ENCODE measurements around the gene PADI6. TPM values are rescaled to one million over a fixed set of nuclear protein-coding genes. Genes with fewer than 3 reads are reported as not detected.

The PADI6 gene
- total and polyA plus RNA-seq, 5 experiments from 2014 or later, result not detected

DNA sequence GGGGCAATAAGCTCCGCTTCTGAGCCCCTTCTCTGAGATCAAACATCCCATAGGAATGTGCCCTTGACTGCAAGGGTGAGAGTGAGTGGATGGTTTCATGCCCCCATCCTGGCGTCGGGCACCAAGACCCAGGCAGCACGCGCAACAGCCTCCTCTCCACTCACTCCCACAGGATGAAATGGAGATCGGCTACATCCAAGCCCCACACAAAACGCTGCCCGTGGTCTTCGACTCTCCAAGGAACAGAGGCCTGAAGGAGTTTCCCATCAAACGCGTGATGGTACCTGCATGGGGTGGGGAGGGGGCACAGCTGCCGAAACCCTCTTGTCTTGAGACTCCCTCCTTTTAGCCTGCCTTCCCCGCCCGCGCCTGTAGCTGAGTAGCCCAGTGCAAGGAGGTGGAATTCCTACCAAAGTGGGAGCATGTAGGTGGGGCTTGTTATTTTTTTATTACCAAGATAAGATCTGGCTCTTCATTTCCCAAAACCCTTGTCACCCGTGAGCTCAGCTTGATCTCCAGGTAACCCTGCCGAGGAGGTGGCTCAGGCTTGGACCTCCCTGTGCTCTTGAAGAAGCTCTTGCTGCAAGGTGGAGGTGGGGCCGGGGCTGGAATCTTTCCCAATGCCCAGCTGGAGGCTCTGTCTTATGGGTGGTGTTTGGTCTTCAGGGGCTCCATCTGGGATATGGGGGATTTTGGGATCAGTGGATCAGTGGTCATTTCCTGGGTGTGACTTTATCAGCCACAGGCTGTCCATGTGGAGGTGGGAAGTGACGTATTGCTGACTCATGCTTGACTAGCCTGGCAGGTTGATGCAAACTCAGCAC is 24.0 kb upstream of the PADI6 start:
- Mint-ChIP-seq H3K27me3 (peaks cover 0 to 4% (median 0%) of the 10 kb centered on the region in 5 donors), H3K4me3 (no peak overlapping the region), H3K4me1 (peaks cover 9 to 33% (median 15%) of the 10 kb centered on the region in 4 donors), H3K9me3 (peaks cover 0 to 8% (median 3%) of the 10 kb centered on the region in 9 donors), H3K27ac (peak overlapping the region in 2 of 10 donors; percentile 15 to 49), H3K36me3 (peaks cover 0 to 8% (median 4%) of the 10 kb centered on the region in 3 donors)
- POLR2A ChIA-PET, result interaction anchor here (1.5 kb wide), 1 partner anchor 9 kb away, joined by 4 read pairs; no protein-coding TSS in a partner anchor
- DNase-seq, result no peak
- ATAC-seq, result no peak

DNA sequence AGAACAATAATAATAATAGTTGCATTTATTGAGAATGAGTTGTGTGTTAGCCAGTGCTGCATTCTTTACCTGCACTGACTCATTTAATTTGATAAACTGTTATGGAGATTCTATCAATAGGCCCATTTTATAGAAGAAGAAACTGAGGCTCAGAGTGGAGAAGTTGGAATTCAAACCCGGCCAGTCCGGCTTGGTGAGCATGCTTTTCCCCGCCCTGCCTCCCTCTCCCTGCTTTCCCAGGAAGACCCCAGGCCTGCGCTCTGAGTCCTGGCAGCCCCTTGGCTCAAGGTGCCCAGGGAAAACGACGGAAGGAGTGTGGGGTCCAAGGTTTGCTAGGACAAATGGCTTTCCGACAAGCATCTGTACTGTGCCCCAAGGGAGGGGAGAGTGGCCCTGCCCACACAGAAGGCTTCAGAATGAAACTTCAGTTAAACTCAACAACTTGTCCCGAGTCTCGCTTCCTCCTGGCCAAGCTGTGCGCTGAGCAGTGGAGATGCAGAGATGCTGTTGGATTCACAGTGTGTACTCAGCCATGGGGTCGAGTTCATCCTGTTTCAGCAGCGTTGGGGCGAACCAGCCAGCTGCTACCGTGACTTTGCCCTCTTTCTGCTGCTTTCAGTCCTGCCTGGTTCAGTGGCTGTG is 23.3 kb upstream of the PADI6 start:
- DNase-seq, result no peak

DNA sequence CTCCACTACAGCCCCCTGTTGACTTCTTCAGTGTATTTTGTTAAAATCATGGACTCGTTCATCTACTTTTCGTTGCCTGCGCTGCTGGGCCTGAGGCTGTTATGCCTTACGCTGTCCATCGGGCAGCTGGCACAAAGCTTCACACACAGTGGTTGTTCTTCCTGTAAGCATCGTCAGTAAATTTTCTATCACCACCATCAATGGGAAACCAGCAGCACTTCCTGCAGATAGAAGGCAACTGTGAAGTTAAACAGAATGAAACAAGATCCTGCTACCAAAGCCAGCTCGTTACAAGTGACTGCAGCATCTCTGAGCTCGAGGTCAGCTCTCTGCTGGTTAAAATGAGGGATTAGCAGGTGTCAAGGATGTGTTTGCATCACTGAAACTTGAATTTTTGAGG is 21.9 kb upstream of the PADI6 start:
- peak overlapping the region in 8 of 10 donors; percentile 26 to 66 (median 44) for H3K4me3 Mint-ChIP-seq
- H3K4me1 Mint-ChIP-seq, result peaks cover 15 to 39% (median 20%) of the 10 kb centered on the region in 4 donors
- no peaks in the 10 kb centered on the region for H3K36me3 Mint-ChIP-seq
- ATAC-seq (no peak), DNase-seq (peak in 1 of 10 donors; percentile 7)
- POLR2A ChIA-PET, result interaction anchor here (0.6 kb wide), 1 partner anchor 19 kb away, joined by 3 read pairs; no protein-coding TSS in a partner anchor
- peak overlapping the region in 8 of 10 donors; percentile 81 to 97 (median 92) for H3K27ac Mint-ChIP-seq
- H3K27me3 Mint-ChIP-seq, result peaks cover 0 to 4% (median 0%) of the 10 kb centered on the region in 5 donors
- H3K9me3 Mint-ChIP-seq, result peaks cover 0 to 1% (median 0%) of the 10 kb centered on the region in 9 donors

More for the DNA sequence above, 23.3 kb upstream of the PADI6 start:
- Mint-ChIP-seq H3K9me3 (peaks cover 0 to 6% (median 3%) of the 10 kb centered on the region in 9 donors), H3K36me3 (peaks cover 0 to 5% (median 4%) of the 10 kb centered on the region in 3 donors), H3K4me1 (peaks cover 9 to 33% (median 15%) of the 10 kb centered on the region in 4 donors), H3K27ac (peak overlapping the region in 4 of 10 donors; percentile 15 to 50 (median 45)), H3K4me3 (no peak overlapping the region), H3K27me3 (peaks cover 0 to 4% (median 0%) of the 10 kb centered on the region in 5 donors)
- POLR2A ChIA-PET, result interaction anchor here (1.5 kb wide), 1 partner anchor 8 kb away, joined by 4 read pairs; no protein-coding TSS in a partner anchor
- ATAC-seq, result no peak

DNA sequence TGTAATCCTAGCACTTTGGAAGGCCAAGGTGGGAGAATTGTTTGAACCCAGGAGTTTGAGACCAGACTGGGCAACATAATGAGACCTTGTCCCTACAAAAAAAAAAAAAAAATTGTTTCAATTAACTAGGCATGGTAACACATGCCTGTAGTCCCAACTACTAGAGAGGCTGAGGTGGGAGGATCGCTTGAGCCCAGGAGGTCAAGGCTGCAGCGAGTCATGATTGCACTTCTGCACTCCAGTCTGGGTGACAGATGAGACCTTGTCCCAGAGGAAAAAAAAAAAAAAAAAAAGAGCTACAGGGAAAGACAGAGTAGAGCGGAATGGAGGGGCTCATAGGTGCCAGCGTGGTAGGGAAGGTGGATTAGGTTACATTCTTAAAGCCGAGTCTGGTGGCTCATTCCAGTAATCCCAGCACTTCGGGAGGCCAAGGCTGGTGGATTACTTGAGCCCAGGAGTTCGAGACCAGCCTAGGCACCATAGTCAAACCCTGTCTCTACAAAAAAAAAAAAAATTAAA is 21.0 kb upstream of the PADI6 start:
- POLR2A ChIA-PET, result interaction anchor here (0.6 kb wide), 1 partner anchor 720 kb away, joined by 3 read pairs; no protein-coding TSS in a partner anchor
- no peak for DNase-seq
- no peaks in the 10 kb centered on the region for H3K9me3 Mint-ChIP-seq
- H3K27me3 Mint-ChIP-seq, result peaks cover 0 to 4% (median 0%) of the 10 kb centered on the region in 5 donors
- no peak overlapping the region for H3K4me3 Mint-ChIP-seq
- peak overlapping the region in 1 of 10 donors; percentile 89 for H3K27ac Mint-ChIP-seq
- no peak for ATAC-seq
- no peaks in the 10 kb centered on the region for H3K36me3 Mint-ChIP-seq
- H3K4me1 Mint-ChIP-seq, result peaks cover 23 to 48% (median 25%) of the 10 kb centered on the region in 4 donors

DNA sequence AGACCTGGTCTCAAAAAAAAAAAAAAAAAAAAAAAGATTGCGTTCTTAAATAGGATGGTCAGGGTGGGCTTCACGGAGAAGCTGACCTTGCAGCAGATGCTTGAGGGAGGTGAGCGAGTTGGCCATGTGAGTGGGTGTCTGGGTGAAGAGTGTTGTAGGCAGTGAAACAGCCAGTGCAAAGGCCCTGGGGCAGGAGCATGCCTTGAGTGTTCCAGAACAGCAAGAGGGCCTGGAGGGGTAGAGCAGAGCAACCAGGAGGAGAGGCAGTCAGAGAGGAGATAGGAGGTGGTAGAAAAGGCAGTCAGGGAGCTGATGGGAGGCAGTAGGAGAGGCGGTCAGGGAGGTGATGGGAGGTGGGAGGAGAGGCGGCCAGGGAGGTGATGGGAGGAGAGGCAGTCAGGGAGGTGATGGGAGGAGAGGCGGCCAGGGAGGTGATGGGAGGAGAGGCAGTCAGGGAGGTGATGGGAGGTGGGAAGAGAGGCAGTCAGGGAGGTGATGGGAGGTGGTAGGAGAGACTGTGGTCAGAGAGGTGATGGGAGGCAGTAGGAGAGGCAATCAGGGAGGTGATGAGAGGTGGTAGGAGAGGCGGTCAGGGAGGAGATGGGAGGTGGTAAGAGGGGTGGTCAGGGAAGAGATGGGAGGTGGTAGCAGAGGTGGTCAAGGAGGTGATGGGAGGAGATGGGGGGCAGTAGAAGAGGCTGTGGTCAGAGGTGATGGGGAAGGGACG is 20.2 kb upstream of the PADI6 start:
- DNase-seq, result no peak
- ATAC-seq, result no peak
- Mint-ChIP-seq H3K4me3 (peak overlapping the region in 1 of 10 donors; percentile 38), H3K27ac (peak overlapping the region in 5 of 10 donors; percentile 12 to 89 (median 65)), H3K36me3 (peaks cover 0 to 3% (median 0%) of the 10 kb centered on the region in 3 donors), H3K9me3 (no peaks in the 10 kb centered on the region), H3K4me1 (peaks cover 31 to 55% (median 33%) of the 10 kb centered on the region in 4 donors), H3K27me3 (peaks cover 0 to 2% (median 0%) of the 10 kb centered on the region in 5 donors)
- POLR2A ChIA-PET, result interaction anchor here (0.6 kb wide), 1 partner anchor 721 kb away, joined by 3 read pairs; no protein-coding TSS in a partner anchor

DNA sequence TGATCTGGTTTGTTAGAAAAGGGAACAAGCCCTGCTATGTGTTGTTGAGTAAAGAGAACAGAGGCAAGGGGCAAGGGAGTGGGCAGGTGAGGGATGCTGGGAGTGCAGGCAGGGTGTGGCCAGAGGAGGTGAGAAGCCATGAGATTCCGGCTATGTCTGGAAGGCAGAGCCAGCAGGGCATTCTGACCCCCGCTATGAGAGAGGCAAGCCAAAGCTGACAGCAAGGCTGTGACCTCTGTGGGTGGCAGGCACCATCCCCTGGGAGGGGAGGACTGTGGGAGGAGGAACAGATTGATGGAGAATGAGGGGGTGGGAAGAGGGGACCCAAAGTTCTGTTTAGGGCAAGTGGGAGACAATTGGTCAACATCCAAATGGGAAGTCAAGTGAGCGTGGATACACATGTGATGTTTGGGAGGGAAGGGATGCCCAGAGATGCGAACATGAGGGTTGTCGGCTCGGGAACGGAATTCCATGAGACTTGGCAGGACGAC is 19.5 kb upstream of the PADI6 start:
- DNase-seq (no peak), ATAC-seq (no peak)
- Mint-ChIP-seq H3K4me3 (peak overlapping the region in 1 of 10 donors; percentile 65), H3K27me3 (no peaks in the 10 kb centered on the region), H3K27ac (peak overlapping the region in 7 of 10 donors; percentile 12 to 90 (median 55)), H3K4me1 (peaks cover 32 to 61% (median 37%) of the 10 kb centered on the region in 4 donors), H3K9me3 (no peaks in the 10 kb centered on the region), H3K36me3 (peaks cover 0 to 6% (median 0%) of the 10 kb centered on the region in 3 donors)
- POLR2A ChIA-PET, result no interaction called here

DNA sequence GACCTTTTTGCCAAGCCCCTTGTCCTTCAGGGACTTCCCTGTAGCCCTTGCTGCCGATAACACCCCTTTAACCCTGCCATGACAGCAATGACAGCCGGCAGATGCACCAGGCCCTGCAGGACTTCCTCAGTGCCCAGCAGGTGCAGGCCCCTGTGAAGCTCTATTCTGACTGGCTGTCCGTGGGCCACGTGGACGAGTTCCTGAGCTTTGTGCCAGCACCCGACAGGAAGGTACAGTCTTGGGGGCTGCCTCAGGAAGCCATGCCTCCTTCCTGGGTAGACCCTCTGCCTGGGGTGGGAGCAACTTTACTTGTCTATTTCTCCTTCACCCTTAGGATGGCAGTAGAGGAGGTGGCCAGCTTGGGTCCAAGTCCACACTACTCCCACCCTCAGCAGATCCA is 16.1 kb upstream of the PADI6 start:
- H3K9me3 Mint-ChIP-seq, result no peaks in the 10 kb centered on the region
- POLR2A ChIA-PET, result interaction anchor here (0.5 to 1.4 kb wide), 6 partner anchors 8 to 139 kb away, joined by 3 to 9 read pairs (median 4); partner anchors contain the start of gene RCC2
- ATAC-seq, result peak; percentile 93 to 98
- H3K4me1 Mint-ChIP-seq, result peaks cover 23 to 48% (median 26%) of the 10 kb centered on the region in 4 donors
- H3K27me3 Mint-ChIP-seq, result peaks cover 0 to 1% (median 0%) of the 10 kb centered on the region in 5 donors
- H3K4me3 Mint-ChIP-seq, result peak overlapping the region; percentile 72 to 94 (median 86)
- peak overlapping the region; percentile 78 to 96 (median 93) for H3K27ac Mint-ChIP-seq
- DNase-seq, result peak; percentile 10 to 78 (median 40)
- H3K36me3 Mint-ChIP-seq, result peaks cover 0 to 21% (median 8%) of the 10 kb centered on the region in 3 donors

DNA sequence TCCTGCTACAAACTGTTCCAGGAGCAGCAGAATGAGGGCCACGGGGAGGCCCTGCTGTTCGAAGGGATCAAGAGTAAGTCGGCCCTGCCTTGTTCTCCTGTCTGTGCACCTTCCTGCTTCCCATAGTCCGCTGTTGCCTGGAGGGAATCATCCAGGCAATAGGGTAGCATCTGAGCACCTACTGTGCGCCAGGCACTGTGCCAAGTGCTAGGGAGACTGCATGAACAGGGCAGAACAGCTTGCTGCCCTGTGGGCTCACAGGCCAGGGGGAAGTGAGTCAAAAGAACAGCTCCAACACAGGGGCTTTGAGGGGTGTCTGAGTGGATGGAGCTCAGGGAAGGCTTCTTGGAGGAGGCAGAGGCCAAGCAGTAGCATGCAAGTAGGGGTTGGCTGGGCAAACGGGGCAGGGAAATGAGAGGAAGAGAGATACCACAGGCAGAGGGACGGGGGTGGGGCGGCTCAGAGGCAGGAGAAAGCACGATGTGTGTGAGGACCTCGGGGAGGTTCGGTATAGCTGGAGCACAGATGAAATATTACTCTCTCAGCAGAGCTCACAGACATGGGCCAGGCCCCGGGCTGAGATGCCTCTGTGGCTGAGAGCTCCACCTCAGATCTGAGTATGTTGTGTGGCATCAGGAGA is 15.5 kb upstream of the PADI6 start:
- POLR2A ChIA-PET, result interaction anchor here (0.6 to 1.4 kb wide), 5 partner anchors 9 to 113 kb away, joined by 3 to 9 read pairs (median 4); partner anchors contain the start of gene RCC2
- H3K27ac Mint-ChIP-seq, result peak overlapping the region; percentile 78 to 96 (median 93)

DNA sequence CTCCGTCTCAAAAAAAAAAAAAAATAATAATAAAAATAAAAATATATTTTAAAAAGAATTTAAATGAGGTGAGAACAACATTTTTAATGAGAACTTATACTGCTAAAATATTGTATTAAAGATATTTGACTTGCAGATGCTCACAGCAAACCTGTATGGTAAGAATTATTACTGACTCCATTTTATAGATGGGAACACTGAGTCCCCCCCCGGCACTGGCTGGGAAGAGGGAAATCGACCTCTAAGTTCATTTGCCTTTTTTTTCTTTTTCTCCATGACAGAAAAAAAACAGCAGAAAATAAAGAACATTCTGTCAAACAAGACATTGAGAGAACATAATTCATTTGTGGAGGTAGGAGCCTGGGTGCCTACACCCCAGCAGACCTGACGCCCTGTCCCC is 13.4 kb upstream of the PADI6 start:
- DNase-seq, result no peak
- Mint-ChIP-seq H3K4me3 (no peak overlapping the region), H3K27ac (peak overlapping the region in 4 of 10 donors; percentile 22 to 84 (median 64)), H3K27me3 (peaks cover 0 to 1% (median 0%) of the 10 kb centered on the region in 5 donors), H3K9me3 (no peaks in the 10 kb centered on the region), H3K4me1 (peaks cover 21 to 38% (median 26%) of the 10 kb centered on the region in 4 donors), H3K36me3 (peaks cover 0 to 21% (median 8%) of the 10 kb centered on the region in 3 donors)
- POLR2A ChIA-PET, result no interaction called here
- no peak for ATAC-seq

More for the DNA sequence above, 15.5 kb upstream of the PADI6 start:
- peaks cover 0 to 1% (median 0%) of the 10 kb centered on the region in 5 donors for H3K27me3 Mint-ChIP-seq
- peaks cover 25 to 45% (median 26%) of the 10 kb centered on the region in 4 donors for H3K4me1 Mint-ChIP-seq
- peaks cover 0 to 21% (median 8%) of the 10 kb centered on the region in 3 donors for H3K36me3 Mint-ChIP-seq
- DNase-seq (peak in 5 of 10 donors; percentile 5 to 24 (median 7)), ATAC-seq (peak; percentile 33 to 52)
- no peaks in the 10 kb centered on the region for H3K9me3 Mint-ChIP-seq
- peak overlapping the region; percentile 72 to 94 (median 86) for H3K4me3 Mint-ChIP-seq

DNA sequence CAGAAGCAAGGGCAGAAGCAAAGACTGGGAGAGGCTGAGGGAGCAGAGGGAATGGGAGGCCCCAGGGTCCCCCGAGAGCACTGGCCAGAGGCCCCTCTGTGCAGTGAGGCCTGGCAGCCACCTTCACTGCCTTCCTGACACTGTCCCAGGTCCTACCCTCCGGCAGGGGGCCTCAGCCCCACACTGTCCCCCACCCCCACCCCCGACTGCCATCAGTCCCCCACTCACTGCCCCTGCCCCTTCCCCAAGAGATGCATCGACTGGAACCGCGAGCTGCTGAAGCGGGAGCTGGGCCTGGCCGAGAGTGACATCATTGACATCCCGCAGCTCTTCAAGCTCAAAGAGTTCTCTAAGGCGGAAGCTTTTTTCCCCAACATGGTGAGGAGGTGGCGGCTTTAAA is 13.0 kb upstream of the PADI6 start:
- Mint-ChIP-seq H3K27me3 (peaks cover 0 to 1% (median 0%) of the 10 kb centered on the region in 5 donors), H3K36me3 (peaks cover 3 to 21% (median 8%) of the 10 kb centered on the region in 3 donors), H3K4me3 (no peak overlapping the region), H3K9me3 (no peaks in the 10 kb centered on the region), H3K27ac (peak overlapping the region in 4 of 10 donors; percentile 27 to 84 (median 64)), H3K4me1 (peaks cover 22 to 38% (median 26%) of the 10 kb centered on the region in 4 donors)
- POLR2A ChIA-PET, result no interaction called here
- no peak for DNase-seq
- ATAC-seq, result no peak

DNA sequence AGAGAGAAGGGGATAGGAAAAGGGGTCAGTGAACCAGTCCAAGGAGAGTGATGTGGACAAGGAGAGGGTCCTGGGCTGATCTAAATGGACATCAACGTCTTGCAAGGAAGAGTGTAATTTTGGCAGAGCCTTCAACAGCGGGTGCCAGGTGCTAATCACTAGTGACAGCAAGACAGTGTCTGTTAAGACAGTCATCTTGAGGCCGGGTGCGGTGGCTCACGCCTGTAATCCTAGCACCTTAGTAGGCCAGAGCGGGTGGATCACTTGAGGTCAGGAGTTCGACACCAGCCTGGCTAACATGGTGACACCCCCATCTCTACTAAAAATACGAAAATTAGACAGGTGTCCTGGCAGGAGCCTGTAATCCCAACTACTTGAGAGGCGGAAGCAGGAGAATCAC is 12.2 kb upstream of the PADI6 start:
- POLR2A ChIA-PET, result no interaction called here
- H3K4me3 Mint-ChIP-seq, result no peak overlapping the region
- no peaks in the 10 kb centered on the region for H3K9me3 Mint-ChIP-seq
- peaks cover 6 to 21% (median 8%) of the 10 kb centered on the region in 3 donors for H3K36me3 Mint-ChIP-seq
- H3K27me3 Mint-ChIP-seq, result peaks cover 0 to 1% (median 0%) of the 10 kb centered on the region in 5 donors
- peaks cover 21 to 35% (median 23%) of the 10 kb centered on the region in 4 donors for H3K4me1 Mint-ChIP-seq
- ATAC-seq (no peak), DNase-seq (no peak)
- H3K27ac Mint-ChIP-seq, result peak overlapping the region in 3 of 10 donors; percentile 2 to 34 (median 29)

Data from naive thymus-derived CD8-positive, alpha-beta T cell (primary cell).